ENCODE data around the gene FANCC. TPM values are rescaled to one million over a fixed set of nuclear protein-coding genes. Genes with fewer than 3 reads are reported as not detected.

FANCC gene
- total RNA-seq, 1 experiment from 2014 or later, result 7.9 TPM

DNA sequence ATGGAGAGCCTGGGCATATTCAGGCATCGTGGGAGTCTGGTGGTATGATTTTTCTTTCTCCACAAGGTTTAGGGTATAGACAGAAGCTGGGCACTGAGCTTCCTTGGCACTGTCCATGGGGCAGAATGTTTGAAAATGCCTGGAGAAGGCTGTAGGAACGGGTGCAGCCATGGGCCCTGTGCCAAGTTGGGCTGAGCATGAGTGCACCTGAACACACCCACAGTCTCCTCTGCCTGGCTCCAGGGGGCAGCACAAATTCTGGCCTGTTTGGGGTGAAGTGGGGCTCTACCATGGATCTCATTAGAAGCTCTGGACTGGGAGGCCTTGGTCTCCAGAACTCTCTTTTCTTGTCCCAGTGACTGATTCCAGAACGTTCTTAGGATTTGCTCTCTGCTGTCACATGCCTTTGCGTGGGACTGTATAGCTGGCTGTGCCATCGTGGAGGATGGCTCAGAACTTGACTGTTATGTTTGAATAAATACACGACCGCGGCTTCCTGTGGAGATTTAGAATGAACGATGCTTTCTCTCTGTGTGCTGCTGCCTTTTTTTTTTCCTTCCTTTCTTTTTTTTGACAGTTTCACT lies 229.8 kb downstream of the FANCC start:
- DNase-seq (ENCODE audit: low read depth), result no peak

DNA sequence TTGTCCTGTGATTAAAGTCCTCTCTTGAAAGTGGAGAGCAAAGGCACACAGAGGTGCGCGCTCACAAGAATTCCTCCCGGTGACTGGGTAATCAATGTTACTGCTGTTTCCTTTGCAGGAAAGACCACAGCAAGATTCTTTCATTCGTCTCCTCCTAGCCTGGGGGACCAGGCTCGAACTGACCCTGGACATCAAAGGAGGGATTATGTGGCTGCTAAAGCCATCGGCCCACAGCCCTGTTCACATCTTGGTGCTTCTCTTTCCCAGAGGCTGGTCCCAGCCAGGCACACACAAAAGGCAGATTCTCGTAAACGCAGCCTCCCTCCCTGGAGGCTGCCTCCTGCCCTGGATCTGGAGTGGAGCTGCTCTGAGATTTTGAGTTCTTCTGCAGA lies 230.9 kb downstream of the FANCC start:
- no peak for DNase-seq (ENCODE audit: low read depth)

DNA sequence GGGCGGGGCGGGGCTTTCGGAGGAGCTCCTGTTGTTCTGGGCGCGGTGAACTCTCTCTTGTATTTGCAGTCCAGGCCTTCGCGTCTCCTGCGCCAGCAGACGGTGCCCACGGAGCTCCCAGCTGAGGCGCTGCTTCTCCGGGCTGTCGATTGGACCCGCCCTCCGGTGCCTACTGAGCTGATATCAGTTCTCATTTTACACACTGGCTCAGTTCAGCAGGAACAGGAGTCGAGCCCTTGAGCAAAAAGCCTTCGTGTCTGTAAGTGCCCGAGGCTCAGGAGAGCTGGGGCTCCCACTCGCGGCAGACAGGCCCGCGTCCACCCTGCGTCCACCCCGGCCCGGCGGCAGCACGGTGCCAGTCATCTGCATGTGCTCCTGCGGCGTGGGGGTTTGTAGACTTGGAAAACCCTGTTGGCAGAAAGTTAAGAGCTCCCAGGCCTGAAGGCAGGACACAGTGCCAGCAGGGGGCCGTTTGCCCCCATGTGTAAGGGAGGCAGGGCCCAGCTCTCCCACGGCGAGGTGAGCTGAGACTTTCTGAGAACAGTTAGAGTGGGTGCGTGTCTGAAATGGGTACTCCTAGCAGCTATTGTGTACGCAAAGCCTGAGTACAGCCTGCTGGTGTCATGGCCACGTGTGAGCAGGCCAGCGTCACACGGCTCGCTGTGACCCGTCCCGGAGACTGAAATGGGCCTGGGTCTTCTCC lies 231.5 kb downstream of the FANCC start:
- DNase-seq (ENCODE audit: low read depth), result no peak

DNA sequence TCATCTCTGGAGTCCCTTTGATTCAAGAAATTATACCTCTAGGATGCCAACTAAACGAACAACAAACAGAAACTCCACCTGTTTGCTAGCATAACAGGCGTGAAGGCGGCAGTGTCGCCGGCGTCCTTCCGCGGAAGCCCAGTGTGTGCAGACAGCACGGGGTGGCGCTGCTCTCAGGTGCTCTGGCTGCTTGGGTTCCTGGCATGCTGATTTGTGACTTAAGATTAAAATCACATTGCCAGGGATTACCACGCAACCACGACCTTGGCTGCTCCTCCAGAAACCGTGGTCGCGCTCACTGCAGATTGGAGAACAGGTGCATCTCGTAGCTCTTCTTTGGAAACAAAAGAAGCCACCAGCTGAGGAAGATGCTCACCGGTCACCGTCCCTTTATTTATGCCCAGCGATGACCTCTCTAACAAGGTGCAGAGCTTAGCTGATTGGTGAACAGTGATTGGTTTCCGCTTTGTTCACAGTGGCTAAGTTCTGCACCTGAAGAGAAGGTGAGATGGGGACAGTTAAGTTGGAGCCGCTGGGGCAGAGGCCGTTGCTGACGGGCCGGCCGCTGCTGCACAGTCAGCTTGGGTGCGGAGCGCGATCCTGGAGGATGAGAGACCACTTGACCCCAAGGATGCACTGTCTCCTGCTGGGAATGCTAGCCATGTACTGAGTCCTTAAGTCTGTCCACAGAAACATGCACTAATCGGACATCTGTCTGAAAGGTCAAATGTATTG lies 232.3 kb downstream of the FANCC start:
- DNase-seq (ENCODE audit: low read depth), result no peak

DNA sequence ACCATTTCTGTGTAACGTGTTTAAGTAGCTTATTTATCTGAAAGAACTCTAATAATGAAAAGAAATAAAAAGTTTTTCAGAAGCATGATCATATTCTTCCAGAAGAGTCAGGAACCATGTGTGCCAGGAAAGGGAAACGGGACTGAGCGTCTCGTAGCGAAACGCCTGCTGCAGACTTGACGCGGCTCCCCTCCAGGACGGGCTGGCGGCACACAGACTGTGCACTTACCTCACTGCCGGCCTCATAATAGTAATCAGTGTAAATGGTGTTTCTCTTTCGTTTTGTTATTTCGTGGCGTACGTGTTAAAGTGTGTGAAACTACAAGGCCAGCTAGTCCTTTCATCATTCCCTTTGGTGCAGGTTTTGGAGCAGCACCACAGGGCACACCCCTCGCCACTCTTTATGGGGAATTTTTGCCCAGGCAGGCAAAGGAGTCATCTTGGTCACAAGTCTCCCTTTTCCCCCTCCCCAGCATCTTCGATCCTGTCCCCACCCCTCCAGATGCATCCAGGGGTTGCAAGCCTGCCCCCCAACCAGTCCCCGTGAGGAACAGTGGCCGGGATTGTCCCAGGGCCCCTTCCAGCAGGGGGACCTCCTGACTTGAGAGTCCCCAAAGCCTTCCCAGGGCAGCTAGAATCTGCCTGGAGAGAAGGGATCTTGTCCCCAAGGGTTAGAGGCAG lies 233.1 kb downstream of the FANCC start:
- DNase-seq (ENCODE audit: low read depth), result no peak

DNA sequence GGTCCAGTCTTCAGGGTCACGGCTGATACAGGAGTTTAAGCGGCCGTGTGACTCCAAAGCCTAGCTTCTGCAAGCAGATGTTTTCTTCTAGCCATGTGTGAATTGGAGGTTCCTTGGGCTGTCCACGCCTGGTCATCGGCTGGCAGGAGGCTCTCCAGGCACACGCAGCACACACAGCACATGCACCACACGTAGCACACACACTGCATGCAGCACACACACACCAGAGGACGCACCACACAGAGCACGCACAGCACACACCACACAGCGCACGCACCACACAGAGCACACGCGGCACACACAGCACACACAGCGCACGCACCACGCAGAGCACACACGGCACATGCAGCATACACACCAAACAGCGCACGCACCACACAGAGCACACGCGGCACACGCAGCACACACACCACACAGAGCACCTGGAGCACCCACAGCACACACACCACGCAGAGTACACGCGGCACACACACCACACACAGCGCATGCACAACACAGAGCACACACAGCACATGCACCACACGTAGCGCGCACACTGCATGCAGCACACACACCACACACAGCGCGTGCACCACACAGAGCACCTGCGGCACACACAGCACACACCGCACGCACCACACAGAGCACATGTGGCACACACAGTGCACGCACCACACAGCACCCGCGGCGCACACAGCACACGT lies 234.3 kb downstream of the FANCC start:
- no peak for DNase-seq (ENCODE audit: low read depth)

DNA sequence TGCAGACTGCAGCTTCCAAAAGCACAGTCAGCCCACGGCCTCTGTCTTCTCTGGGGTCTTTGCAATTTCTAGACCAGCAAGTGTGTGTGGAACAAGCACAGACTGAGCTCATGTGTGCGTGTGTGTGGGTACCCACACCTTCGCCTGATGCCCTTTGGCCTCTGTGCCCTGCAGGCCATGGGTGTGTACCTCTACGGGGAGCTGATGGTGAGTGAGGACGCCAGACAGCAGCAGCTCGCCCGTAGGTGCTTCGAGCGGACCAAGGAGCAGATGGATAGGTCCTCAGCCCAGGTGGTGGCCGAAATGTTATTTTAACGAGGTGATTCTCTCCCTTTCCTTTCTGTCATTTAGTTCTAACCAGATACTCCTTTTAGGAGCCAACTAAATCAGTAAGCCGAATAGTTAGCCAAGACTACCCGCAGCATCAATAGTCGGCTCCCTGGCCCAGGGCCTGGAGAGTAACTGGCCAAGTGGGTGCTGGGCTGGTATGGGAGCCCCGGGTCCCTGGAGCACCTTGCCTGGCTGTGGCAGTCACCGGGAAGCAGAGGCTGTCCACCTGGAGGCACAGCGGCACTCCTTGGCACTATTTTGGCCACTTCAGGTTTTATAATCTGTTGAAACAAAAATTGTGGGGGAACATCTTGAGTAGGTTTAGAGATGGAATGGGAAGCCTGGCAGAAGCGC lies 235.0 kb downstream of the FANCC start:
- DNase-seq (ENCODE audit: low read depth), result no peak

DNA sequence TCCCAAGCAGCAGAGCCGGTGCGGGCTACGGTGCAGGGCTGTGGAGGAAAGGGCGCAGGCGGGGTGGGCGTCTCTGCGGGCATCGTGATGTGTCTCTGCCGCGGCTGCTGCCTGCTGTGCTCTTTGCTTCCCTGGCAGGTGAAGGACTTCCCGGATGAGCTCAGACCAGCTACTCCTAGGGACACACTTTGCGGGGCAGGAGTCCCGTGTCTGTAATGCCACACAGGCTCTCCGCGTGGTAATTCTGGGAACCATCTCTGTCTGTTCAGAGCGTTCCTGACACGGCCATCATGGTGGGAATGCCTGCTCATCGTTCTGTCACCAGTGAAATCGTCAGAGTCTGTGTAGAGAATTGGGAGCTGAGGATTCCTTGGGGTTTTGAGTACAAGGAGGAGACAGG lies 235.5 kb downstream of the FANCC start:
- DNase-seq (ENCODE audit: low read depth), result no peak

DNA sequence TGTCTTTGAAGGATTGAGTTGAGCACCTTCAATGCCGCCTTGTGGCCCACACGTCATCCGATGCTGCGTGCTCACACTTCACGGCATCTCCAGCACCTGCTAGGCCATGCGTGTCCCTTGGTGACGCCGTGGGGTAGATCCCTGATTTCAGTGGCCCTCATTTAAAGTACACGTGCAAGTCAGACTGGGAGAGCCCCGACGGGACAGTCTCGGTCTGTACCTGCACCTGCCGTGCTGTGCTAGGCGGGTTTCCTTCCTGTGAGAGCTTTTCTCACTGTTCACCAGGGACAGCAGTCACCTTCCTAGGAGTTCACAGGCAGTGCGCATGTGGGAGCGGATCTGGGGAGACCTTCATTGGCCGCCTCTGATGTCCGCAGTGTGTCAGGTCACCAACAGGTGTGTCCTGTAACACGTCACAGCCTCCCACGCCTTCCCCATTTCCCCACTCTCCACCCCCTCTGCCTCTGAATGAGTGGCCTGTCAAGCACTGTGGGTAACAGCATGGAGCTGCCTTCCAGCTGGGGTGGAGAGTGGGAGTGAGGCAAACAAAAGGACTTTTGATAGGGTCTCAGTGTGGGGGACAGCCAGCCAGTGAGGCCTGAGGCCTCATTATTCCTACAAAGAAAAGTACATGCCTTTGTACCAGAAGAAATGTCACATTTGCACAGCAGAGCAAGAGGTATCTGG lies 236.4 kb downstream of the FANCC start:
- DNase-seq (ENCODE audit: low read depth), result no peak

DNA sequence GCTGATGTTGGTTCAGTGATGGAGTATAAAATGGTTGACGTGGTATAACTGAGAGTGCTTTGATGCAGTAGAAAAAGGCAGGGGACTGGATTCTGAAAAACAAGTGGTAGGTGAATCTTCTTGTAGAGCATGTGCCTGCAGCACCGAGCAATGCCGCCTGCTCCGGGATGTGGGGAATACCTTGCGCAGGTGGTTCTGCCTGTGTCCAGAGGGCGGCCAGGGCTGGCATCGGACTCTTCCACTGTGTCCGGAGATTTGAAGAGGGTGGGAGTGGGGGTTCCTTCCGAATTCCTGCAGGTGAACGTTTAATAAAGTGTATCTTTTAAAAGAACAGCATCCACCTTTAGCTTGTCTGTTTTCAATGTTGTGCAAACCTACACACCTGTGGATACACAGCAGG lies 238.0 kb downstream of the FANCC start:
- DNase-seq (ENCODE audit: low read depth), result no peak

DNA sequence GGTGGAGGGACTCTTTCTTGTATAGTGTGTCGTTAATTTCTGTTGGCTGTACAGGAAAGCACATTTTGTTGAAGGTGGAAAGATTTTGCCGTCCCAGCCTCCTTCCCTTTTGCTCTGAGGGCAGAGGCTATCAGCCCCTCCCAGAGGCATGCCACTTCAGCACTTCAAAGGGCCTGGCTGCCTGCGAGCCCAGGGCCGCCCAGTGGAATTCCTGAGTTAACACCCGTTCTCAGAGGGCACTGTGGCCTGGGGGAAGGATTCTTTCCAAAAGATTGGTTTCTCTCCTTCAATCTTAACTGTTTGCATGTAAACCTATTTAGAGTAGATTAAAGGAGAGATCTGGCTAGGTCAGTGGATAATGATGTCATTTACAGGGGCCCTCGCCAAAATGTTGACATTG lies 238.6 kb downstream of the FANCC start:
- peak; percentile 76 for DNase-seq (ENCODE audit: low read depth)

DNA sequence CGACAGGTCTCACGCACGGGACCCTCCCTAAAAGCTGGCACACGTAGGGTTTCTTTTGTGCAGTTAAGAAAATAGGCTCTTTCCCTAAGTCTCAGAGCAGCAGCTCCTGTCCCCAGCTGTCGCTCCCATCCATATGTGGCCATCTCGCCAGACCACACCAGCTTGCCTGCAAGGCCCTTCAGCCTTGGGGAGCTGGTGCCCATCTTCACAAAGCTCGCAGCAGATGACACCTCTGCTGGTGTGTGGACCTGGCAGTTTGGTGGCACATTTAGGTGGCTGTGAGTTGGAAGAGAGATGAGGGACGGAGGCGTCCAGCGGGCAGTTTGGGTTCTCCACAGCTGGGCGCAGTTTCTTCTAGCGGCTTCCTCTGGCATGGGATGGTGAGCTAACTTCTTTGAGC lies 239.0 kb downstream of the FANCC start:
- no peak for DNase-seq (ENCODE audit: low read depth)

DNA sequence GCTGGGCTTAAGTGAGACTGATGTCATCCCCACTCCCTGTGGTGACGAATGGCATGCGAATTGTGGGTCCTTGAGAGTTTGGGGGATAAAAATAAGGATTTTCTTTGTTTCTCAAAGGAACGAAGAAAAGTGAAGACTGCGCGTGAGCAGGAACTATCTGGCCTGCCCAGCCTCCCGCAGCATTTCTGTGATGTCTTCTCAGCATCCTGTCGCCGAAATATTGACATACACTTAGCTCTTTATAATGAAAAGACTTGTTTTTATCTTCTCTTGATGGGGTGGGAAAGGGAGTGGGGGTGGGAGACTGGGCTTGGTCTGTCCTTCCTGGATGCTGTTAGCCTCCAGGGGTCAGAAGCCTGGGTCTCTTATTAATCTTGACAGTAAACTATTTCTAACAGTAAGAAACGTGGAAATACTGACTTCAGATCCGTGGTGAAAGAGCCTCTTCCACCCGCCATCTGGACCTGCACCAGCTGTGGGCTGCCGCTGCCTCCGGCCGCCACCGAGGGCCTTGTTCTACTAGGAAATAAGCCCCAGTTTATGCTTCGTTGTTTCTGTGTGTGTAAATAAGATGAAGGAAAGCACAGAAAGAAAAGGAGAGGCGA lies 239.6 kb downstream of the FANCC start:
- peak; percentile 50 for DNase-seq (ENCODE audit: low read depth)

DNA sequence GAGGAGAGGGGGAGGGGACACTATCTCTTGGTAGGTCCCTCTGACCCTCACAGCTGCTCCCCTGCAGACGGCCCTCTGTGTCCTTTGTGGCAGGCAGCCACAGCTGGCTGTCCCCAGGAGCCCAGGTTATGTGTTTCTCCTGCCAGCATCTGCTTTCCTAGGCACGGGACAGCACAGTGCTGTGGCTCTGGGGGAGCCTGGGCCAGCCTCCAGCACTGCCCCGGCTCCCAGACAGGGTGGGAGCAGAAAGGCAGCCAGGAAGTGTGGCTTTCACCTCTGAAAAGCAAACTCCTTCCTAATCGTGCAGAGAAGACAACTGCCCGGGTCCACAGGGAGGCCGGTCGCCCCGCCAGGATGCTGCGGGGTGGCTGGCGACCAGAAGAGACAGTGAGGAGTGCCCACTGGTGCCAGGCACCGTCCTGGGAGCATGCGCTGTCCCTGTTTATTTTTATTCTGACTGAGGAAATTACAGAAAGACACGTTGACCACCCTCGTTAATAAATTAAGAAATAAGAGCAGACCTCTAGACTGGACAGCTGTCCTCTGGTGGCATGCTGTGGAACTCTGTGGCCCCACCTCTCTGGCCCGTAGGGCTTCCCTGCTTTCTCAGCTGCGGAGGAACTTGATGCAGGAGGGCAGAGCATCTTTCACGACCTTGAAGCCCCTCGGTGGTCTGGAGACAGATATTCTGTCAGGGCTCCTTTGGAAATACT lies 240.3 kb downstream of the FANCC start:
- no peak for DNase-seq (ENCODE audit: low read depth)

DNA sequence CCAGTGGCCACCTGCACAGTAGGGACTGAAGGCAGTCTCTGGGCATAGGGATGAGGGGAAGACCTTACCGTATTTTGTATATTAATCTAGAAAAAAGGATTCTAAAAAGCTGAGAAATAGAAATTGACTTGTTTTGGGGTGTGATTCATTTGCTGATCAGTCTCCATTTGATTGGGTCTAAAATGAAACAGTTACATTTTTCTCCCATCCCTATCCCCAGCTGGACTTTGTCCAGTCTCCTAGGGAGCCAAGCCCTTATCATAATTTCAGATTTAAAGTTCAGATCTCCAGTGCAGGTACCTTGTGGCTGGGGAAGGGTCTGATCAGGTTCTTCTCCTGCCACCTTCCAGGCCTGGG lies 240.8 kb downstream of the FANCC start:
- no peak for DNase-seq (ENCODE audit: low read depth)

DNA sequence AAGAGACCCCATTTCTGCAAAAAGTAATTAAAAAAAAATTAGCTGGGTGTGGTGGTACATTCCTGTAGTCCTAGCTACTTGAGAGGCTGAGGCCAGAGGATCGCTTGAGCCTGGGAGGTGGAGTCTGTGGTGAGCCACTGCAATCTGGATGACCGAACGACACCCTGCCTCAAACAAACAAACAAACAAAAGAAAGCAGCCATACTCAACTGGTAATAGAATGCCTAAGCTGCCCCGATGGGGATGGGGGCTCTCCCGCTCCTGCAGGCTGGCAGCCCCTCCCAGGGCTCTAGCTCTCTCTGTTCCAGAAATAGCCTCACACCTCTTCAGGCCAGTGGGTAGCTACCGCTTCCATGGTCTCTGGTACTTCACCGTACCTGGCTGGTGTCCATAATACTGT lies 241.8 kb downstream of the FANCC start:
- no peak for DNase-seq (ENCODE audit: low read depth)

DNA sequence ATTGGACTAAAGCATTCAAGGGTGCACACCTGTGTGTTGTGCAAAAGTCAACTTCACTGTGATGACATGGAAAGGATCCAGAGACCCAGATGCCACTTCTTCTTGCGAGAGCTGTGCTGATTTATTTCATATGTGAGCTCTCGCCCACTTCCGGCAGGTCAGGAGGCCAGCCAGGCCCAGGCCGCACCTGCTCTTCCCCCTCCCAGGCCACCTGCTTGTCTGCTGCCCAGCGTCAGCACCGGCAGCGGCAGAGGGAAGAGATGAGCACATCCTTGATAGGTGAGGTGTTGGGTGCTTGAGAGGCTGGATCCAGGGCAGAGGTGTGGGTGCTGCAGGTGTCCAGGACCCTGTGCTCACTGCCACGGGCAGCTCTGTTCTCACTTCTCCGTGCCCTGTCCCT lies 242.9 kb downstream of the FANCC start:
- no peak for DNase-seq (ENCODE audit: low read depth)

DNA sequence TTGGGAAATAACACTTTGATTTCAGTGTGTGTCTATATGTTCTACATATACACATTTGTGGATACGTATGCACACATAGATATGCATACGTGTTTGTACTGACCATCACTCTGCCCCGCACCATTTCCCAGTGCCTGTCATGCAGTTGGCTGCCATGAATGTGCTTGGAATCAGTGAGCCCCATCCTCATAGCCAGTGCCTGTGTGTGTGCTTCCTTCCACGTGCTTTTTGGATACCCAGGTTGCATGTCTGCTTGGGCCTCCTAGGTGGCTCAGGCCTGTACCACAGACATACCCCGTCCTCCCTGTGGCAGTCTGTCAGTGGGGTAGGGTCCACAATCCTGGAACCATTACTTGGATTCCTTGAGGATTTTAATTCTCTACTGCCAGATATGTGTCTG lies 243.6 kb downstream of the FANCC start:
- DNase-seq (ENCODE audit: low read depth), result no peak

DNA sequence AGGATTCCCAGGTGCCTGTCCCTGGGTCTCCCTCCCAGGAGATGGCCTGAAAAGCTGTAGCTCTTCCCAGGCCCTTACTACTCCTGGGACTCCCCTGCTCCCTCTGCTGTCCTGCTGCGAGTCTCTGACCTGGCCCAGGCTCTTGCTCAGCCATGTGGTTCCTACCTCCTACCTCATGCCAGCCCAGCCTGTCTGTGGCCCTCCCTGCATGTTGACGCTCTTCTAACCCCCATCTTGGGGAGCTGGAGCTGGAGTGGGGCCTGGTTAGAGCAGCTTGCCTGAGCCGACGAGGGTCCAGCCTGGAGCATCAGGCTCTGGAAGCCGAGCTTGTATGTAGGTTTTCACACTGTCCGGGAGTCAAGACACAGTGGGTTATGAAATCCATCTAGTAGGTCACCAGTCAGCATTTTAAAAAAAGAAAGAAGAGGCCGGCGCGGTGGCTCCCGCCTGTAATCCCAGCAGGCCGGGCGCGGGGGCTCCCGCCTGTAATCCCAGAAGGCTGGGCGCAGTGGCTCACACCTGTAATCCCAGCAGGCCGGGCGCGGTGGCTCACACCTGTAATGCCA lies 244.4 kb downstream of the FANCC start:
- no peak for DNase-seq (ENCODE audit: low read depth)

DNA sequence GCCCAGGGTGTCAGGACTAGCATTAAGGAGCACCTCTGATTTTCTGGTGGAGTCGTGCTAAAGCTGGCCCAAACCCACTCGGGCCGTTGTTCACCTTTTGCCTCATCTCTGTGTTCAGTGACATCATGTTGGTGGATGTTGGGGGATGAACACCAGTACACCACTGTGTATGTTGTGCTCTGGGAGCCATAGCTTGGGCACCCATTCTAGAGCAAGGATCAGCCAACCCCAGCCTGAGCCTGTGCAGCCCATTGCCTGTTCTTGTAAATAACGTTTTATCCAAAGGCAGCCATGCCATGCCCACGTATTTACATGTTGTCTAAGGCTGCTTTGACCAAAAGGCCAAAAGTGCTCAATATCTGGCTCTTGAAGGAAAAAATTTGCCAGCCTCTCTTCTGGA lies 245.6 kb downstream of the FANCC start:
- DNase-seq (ENCODE audit: low read depth), result no peak

All from RPMI7951 (cell line).